GM23338 (cell line): ENCODE data around the gene STX17. TPM values are rescaled to one million over a fixed set of nuclear protein-coding genes. Genes with fewer than 3 reads are reported as not detected.
A peak's percentile ranks its signal among the peaks of the same experiment; 100 is the strongest.

Experiments used
- ATAC-seq: fragments of 200-7000 bp; cut with Tn5 transposase; 3 replicates; pipeline ENCODE4 v1.9.1; 2020
- DNase-seq: peaks from one replicate; pipeline ENCODE4 v3.0.0-alpha.2; 2015; ENCODE audit warnings: low spot score
- H2AFZ ChIP-seq: fragments of 200-600 bp; sonication (generic); 2 replicates; pipeline ENCODE4 v1.8.0; 2016; ENCODE audit warnings: antibody characterized with exemption, mild to moderate bottlenecking, moderate library complexity
- H3F3A ChIP-seq: fragments of 200-600 bp; sonication (generic); replicated peaks from 2 replicates; pipeline ENCODE4 v1.8.0; 2017; ENCODE audit warnings: antibody characterized with exemption, mixed run types, low read depth
- H3K27ac ChIP-seq: fragments of 200-600 bp; sonication (generic); 2 replicates; pipeline ENCODE4 v1.6.1; 2016; ENCODE audit warnings: low read depth
- H3K27me3 ChIP-seq: fragments of 200-600 bp; sonication (generic); 2 replicates; pipeline ENCODE4 v1.8.0; 2016; ENCODE audit warnings: mild to moderate bottlenecking, mixed run types, moderate library complexity; ENCODE audit not compliant: insufficient read depth
- H3K36me3 ChIP-seq: fragments of 200-600 bp; sonication (generic); 2 replicates; pipeline ENCODE4 v1.8.0; 2016; ENCODE audit warnings: mild to moderate bottlenecking; ENCODE audit not compliant: insufficient read depth
- H3K4me1 ChIP-seq: fragments of 200-600 bp; sonication (generic); 2 replicates; pipeline ENCODE4 v1.8.0; 2016; ENCODE audit warnings: mild to moderate bottlenecking, moderate library complexity; ENCODE audit not compliant: insufficient read depth
- H3K4me2 ChIP-seq: fragments of 200-600 bp; sonication (generic); 2 replicates; pipeline ENCODE4 v1.7.1; 2017; ENCODE audit warnings: mixed run types
- H3K4me3 ChIP-seq: fragments of 200-600 bp; sonication (generic); 2 replicates; pipeline ENCODE4 v1.6.1; 2016; ENCODE audit warnings: mixed run types
- H3K79me2 ChIP-seq: fragments of 200-600 bp; sonication (generic); replicated peaks from 2 replicates; pipeline ENCODE4 v1.8.0; 2017; ENCODE audit warnings: mild to moderate bottlenecking; ENCODE audit not compliant: insufficient read depth
- H3K9me2 ChIP-seq: fragments of 200-600 bp; sonication (generic); 2 replicates; pipeline ENCODE4 v1.8.0; 2017; ENCODE audit not compliant: insufficient read depth
- H4K20me1 ChIP-seq: fragments of 200-600 bp; sonication (generic); replicated peaks from 2 replicates; pipeline ENCODE4 v1.8.0; 2017; ENCODE audit warnings: mild to moderate bottlenecking; ENCODE audit not compliant: insufficient read depth
- H3K27ac Mint-ChIP-seq: 2 replicates; pipeline ENCODE4 v1.8.0; 2020; ENCODE audit warnings: inconsistent platforms, mild to moderate bottlenecking, moderate library complexity, mixed read lengths
- H3K27me3 Mint-ChIP-seq: 3 replicates; pipeline ENCODE4 v1.8.0; 2022; ENCODE audit warnings: low read depth, mild to moderate bottlenecking, moderate library complexity, mixed read lengths, inconsistent platforms; ENCODE audit not compliant: insufficient read depth, poor library complexity
- H3K36me3 Mint-ChIP-seq: 3 replicates; pipeline ENCODE4 v1.8.0; 2021; ENCODE audit warnings: low read depth, mild to moderate bottlenecking, inconsistent platforms, moderate library complexity, mixed read lengths
- H3K4me1 Mint-ChIP-seq: 3 replicates; pipeline ENCODE4 v1.8.0; 2020; ENCODE audit warnings: mild to moderate bottlenecking, inconsistent platforms, mixed read lengths
- H3K4me3 Mint-ChIP-seq: 3 replicates; pipeline ENCODE4 v1.8.0; 2021; ENCODE audit warnings: moderate library complexity, mild to moderate bottlenecking, inconsistent platforms, mixed read lengths
- H3K9me3 Mint-ChIP-seq: 3 replicates; pipeline ENCODE4 v1.8.0; 2020; ENCODE audit warnings: moderate library complexity, mild to moderate bottlenecking, inconsistent platforms, mixed read lengths
- CREB1 ChIP-seq: fragments of 250-450 bp; sonication (Bioruptor Pico); IDR thresholded peaks from 2 replicates; pipeline ENCODE4 v1.5.0; 2020; ENCODE audit warnings: low read depth, mild to moderate bottlenecking, moderate library complexity
- ETS1 ChIP-seq: IDR thresholded peaks from 2 replicates; pipeline ENCODE4 v1.6.1; 2016; ENCODE audit warnings: antibody characterized with exemption
- EZH2phosphoT487 ChIP-seq: fragments of 200-600 bp; sonication (generic); IDR thresholded peaks from one replicate; pipeline ENCODE4 v1.8.1; 2018; ENCODE audit warnings: antibody characterized with exemption; ENCODE audit not compliant: unreplicated experiment
- JUNB ChIP-seq: IDR thresholded peaks from one replicate; pipeline ENCODE4 v1.6.1; 2016; ENCODE audit warnings: antibody characterized with exemption; ENCODE audit not compliant: unreplicated experiment
- NANOG ChIP-seq: IDR thresholded peaks from 2 replicates; pipeline ENCODE4 v1.6.1; 2016; ENCODE audit warnings: antibody characterized with exemption, borderline replicate concordance
- STAT1 ChIP-seq: IDR thresholded peaks from one replicate; pipeline ENCODE4 v1.6.1; 2016; ENCODE audit warnings: antibody characterized with exemption; ENCODE audit not compliant: unreplicated experiment
- polyA plus RNA-seq: library from polyadenylated mRNA; unstranded; fragments of >200 nt; fragmentation: Nextera tagmentation; extraction: Ambion mirVana; gene quantifications from 2 replicates; pipeline ENCODE4 v1.2.1, GENCODE V29; 2016
- total RNA-seq: library from RNA; depleted of rRNA; stranded (reverse); fragments of >200 nt; shearing (Covaris generic); gene quantifications from 2 replicates; pipeline ENCODE4 v1.2.3, GENCODE V29; 2014
- TF ChIP-seq, protein P1 (sequence below): IDR thresholded peaks from one replicate; pipeline ENCODE4 v1.6.1; 2018; ENCODE audit warnings: antibody characterized with exemption; ENCODE audit not compliant: unreplicated experiment
- TF ChIP-seq, protein P2 (sequence below): fragments of 250-450 bp; sonication (Bioruptor Pico); IDR thresholded peaks from 2 replicates; pipeline ENCODE4 v1.5.0; 2020; ENCODE audit warnings: mild to moderate bottlenecking, moderate library complexity

The STX17 gene
- total and polyA plus RNA-seq, 2 experiments from 2014 or later = 12.9 to 24.2 TPM

- TF ChIP-seq, protein P1, sequence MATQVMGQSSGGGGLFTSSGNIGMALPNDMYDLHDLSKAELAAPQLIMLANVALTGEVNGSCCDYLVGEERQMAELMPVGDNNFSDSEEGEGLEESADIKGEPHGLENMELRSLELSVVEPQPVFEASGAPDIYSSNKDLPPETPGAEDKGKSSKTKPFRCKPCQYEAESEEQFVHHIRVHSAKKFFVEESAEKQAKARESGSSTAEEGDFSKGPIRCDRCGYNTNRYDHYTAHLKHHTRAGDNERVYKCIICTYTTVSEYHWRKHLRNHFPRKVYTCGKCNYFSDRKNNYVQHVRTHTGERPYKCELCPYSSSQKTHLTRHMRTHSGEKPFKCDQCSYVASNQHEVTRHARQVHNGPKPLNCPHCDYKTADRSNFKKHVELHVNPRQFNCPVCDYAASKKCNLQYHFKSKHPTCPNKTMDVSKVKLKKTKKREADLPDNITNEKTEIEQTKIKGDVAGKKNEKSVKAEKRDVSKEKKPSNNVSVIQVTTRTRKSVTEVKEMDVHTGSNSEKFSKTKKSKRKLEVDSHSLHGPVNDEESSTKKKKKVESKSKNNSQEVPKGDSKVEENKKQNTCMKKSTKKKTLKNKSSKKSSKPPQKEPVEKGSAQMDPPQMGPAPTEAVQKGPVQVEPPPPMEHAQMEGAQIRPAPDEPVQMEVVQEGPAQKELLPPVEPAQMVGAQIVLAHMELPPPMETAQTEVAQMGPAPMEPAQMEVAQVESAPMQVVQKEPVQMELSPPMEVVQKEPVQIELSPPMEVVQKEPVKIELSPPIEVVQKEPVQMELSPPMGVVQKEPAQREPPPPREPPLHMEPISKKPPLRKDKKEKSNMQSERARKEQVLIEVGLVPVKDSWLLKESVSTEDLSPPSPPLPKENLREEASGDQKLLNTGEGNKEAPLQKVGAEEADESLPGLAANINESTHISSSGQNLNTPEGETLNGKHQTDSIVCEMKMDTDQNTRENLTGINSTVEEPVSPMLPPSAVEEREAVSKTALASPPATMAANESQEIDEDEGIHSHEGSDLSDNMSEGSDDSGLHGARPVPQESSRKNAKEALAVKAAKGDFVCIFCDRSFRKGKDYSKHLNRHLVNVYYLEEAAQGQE = no peak
- no peak for TF ChIP-seq EZH2phosphoT487
Measured at GRCh38 chr9:99998266-99998665, 91.8 kb downstream of the STX17 start (continued).

GRCh38 chr9:99998866-99999265 lies 92.4 kb downstream of the STX17 start:
- H3K4me2 ChIP-seq = no peak overlapping the region
- Mint-ChIP-seq H3K9me3 (peaks cover 5% of the 10 kb centered on the region; the same call in 1 of the 3 replicates), H3K27ac (no peak overlapping the region), H3K4me3 (no peak overlapping the region), H3K36me3 (peaks cover 11% of the 10 kb centered on the region), H3K4me1 (peaks cover 7% of the 10 kb centered on the region), H3K27me3 (peaks cover 8% of the 10 kb centered on the region)
- H3K4me1 ChIP-seq = no peaks in the 10 kb centered on the region
- TF ChIP-seq CREB1 (no peak), ETS1 (no peak), NANOG (no peak), JUNB (no peak), STAT1 (no peak)
- DNase-seq (no peak), ATAC-seq (peak; percentile 57; the same call in 1 of the 3 replicates)
- H3F3A ChIP-seq = no peaks in the 10 kb centered on the region
- no peak overlapping the region for H3K4me3 ChIP-seq
- H3K79me2 ChIP-seq = no peaks in the 10 kb centered on the region
- H3K36me3 ChIP-seq = no peaks in the 10 kb centered on the region
- no peak overlapping the region for H2AFZ ChIP-seq
- H3K9me2 ChIP-seq = no peaks in the 10 kb centered on the region
- no peaks in the 10 kb centered on the region for H3K27me3 ChIP-seq
- no peaks in the 10 kb centered on the region for H4K20me1 ChIP-seq
- H3K27ac ChIP-seq = no peak overlapping the region

- Mint-ChIP-seq H3K36me3 (peaks cover 2% of the 10 kb centered on the region; the same call in 2 of the 3 replicates), H3K4me1 (peaks cover 7% of the 10 kb centered on the region), H3K27ac (no peak overlapping the region), H3K4me3 (no peak overlapping the region), H3K27me3 (peaks cover 6% of the 10 kb centered on the region), H3K9me3 (no peaks in the 10 kb centered on the region)
- no peak overlapping the region for H3K4me2 ChIP-seq
- H3K27me3 ChIP-seq = no peaks in the 10 kb centered on the region
- ATAC-seq (no peak), DNase-seq (no peak)
- no peaks in the 10 kb centered on the region for H3F3A ChIP-seq
- H3K79me2 ChIP-seq = no peaks in the 10 kb centered on the region
- no peaks in the 10 kb centered on the region for H4K20me1 ChIP-seq
- H3K36me3 ChIP-seq = no peaks in the 10 kb centered on the region
- H3K27ac ChIP-seq = no peak overlapping the region
- H3K4me1 ChIP-seq = no peaks in the 10 kb centered on the region
- no peak overlapping the region for H2AFZ ChIP-seq
- no peak overlapping the region for H3K4me3 ChIP-seq
- TF ChIP-seq, protein P2, sequence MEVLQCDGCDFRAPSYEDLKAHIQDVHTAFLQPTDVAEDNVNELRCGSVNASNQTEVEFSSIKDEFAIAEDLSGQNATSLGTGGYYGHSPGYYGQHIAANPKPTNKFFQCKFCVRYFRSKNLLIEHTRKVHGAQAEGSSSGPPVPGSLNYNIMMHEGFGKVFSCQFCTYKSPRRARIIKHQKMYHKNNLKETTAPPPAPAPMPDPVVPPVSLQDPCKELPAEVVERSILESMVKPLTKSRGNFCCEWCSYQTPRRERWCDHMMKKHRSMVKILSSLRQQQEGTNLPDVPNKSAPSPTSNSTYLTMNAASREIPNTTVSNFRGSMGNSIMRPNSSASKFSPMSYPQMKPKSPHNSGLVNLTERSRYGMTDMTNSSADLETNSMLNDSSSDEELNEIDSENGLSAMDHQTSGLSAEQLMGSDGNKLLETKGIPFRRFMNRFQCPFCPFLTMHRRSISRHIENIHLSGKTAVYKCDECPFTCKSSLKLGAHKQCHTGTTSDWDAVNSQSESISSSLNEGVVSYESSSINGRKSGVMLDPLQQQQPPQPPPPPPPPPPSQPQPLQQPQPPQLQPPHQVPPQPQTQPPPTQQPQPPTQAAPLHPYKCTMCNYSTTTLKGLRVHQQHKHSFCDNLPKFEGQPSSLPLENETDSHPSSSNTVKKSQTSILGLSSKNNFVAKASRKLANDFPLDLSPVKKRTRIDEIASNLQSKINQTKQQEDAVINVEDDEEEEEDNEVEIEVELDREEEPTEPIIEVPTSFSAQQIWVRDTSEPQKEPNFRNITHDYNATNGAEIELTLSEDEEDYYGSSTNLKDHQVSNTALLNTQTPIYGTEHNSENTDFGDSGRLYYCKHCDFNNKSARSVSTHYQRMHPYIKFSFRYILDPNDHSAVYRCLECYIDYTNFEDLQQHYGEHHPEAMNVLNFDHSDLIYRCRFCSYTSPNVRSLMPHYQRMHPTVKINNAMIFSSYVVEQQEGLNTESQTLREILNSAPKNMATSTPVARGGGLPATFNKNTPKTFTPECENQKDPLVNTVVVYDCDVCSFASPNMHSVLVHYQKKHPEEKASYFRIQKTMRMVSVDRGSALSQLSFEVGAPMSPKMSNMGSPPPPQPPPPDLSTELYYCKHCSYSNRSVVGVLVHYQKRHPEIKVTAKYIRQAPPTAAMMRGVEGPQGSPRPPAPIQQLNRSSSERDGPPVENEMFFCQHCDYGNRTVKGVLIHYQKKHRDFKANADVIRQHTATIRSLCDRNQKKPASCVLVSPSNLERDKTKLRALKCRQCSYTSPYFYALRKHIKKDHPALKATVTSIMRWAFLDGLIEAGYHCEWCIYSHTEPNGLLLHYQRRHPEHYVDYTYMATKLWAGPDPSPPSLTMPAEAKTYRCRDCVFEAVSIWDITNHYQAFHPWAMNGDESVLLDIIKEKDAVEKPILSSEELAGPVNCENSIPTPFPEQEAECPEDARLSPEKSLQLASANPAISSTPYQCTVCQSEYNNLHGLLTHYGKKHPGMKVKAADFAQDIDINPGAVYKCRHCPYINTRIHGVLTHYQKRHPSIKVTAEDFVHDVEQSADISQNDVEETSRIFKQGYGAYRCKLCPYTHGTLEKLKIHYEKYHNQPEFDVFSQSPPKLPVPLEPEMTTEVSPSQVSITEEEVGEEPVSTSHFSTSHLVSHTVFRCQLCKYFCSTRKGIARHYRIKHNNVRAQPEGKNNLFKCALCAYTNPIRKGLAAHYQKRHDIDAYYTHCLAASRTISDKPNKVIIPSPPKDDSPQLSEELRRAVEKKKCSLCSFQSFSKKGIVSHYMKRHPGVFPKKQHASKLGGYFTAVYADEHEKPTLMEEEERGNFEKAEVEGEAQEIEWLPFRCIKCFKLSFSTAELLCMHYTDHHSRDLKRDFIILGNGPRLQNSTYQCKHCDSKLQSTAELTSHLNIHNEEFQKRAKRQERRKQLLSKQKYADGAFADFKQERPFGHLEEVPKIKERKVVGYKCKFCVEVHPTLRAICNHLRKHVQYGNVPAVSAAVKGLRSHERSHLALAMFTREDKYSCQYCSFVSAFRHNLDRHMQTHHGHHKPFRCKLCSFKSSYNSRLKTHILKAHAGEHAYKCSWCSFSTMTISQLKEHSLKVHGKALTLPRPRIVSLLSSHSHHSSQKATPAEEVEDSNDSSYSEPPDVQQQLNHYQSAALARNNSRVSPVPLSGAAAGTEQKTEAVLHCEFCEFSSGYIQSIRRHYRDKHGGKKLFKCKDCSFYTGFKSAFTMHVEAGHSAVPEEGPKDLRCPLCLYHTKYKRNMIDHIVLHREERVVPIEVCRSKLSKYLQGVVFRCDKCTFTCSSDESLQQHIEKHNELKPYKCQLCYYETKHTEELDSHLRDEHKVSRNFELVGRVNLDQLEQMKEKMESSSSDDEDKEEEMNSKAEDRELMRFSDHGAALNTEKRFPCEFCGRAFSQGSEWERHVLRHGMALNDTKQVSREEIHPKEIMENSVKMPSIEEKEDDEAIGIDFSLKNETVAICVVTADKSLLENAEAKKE = no peak
- no peak for TF ChIP-seq JUNB
- no peak for TF ChIP-seq NANOG
- H3K9me2 ChIP-seq = no peaks in the 10 kb centered on the region
Measured at GRCh38 chr9:99999797-100000196, 93.3 kb downstream of the STX17 start.
